Hematopoietic multipotent progenitor cell treated with erythropoietin and hydrocortisone succinate and interleukin-3 and kit ligand, for 6 days (in vitro differentiated cells): ENCODE results near the gene SH3PXD2A.
A peak's percentile ranks its signal among the peaks of the same experiment; 100 is the strongest.

Source experiments
- DNase-seq: peaks from one replicate; pipeline ENCODE4 v3.0.0-alpha.2; 2015

The SH3PXD2A gene

DNA sequence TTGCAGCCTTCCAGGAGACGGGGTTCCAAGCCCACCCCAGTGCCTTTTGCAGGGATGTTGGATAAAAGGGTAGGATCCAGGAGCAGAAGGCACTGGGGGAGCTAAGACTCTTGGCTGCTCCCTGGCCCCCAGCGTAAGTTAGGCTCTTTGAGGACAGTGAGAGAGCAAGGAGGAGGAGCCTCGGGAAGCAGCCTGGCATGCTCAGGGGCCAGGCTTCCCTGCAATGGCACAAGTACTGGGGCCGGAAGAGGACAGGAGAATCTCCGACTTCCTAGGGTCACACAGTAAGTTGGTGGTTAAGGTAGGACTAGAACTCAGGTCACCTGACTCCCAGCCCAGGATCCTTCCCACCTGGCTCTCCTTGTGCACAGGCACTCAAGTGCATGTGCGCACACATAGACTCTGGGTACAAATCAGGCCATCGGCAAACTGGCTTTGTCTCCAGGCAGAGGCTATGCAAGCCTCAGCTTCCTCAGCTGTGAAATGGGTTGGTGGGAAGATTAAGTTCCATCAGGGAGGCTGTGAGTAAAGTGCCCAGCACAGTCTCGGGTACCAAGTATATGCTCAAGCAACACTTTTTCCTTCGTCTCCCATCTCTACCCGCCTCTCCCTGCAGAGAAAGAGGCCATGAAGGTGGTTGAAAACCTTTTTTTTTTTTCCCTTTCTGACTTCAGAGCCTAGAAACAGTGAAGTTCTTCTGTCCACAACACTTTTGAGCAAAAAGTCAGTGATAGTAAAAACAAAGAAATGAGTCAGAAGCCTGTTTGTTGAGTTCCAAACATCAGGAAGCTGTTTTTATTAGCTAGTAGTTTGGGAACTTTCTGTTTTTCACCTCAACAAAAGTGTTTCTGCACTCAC lies 282.8 kb downstream of the SH3PXD2A start:
- DNase-seq: no peak

DNA sequence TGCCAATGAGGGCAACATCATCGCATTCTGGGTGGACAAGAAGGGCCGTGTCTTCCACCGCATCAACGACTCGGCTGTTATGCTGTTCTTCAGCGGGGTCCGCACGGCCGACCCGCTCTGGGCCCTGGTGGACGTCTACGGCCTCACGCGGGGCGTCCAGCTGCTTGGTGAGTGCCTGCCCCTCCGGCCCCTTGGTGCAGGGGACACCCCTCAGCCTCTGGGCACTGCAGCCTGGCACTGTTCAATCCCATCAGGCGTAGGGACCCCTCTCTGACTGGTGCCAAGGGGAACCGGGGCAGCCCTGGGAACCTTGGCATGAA lies 283.8 kb downstream of the SH3PXD2A start:
- DNase-seq: no peak

DNA sequence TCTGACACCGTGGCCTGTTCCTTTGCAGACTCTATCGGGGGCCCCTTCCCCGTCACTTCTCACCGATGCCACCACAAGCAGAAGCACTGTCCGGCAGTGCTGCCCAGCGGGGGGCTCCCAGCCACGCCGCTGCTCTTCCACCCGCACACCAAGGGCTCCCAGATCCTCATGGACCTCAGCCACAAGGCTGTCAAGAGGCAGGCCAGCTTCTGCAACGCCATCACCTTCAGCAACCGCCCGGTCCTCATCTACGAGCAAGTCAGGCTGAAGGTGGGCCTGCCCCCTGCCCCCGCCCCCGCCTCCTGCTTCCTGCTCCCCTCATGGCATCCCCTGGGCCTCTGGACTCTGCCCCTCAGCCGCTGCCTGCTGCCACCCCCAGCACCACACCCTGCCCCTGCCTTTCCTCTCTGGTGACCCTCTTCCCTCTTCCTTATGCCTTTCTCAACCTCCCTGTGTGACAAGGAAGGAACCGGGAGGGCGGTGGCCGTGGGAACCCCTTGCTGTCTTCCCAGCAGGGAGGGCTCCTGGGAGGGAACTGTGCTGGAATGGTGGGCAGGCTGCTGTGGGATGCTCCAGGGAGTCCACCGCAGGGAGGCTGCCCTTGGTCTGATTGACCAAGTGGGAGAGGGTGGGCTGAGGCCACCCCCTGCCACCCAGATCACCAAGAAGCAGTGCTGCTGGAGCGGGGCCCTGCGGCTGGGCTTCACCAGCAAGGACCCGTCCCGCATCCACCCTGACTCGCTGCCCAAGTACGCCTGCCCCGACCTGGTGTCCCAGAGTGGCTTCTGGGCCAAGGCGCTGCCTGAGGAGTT lies 284.3 kb downstream of the SH3PXD2A start:
- DNase-seq: no peak

DNA sequence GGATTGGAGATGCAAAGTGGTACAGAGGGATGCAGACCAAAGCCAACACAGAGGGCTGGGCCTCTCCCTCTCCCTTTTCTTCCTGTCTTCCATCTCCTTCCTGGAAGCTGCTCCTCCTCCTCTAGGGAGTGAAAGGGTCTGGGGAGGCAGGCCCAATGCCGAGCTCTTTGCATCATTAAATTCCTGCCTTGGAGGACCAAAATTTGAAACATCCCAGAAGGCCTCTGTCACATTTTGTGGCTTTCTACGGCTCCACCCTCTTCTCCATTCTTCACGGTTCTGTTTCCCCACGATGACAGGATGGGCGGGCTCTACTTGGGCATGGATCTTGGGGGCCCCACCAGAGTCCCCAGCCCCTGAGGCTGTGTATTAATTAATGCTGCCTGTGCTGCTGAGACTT lies 285.5 kb downstream of the SH3PXD2A start:
- DNase-seq: no peak

DNA sequence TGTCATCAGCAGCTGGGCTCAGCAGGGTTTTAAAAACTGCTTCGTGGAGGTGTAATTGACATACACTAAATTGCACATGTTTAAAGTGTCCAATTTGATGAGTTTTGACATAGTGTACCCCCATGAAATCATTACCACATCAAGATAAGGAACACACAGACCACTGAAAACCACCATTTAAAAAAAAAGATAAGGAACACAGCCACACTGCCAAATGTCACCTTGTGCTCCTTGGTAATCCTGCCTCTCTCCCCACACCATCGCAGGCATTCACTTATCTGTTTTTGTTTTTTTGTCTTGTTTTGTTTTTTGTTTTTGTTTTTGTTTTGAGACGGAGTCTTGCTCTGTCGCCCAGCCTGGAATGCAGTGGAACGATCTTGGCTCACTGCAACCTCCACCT lies 286.9 kb downstream of the SH3PXD2A start:
- no peak for DNase-seq

DNA sequence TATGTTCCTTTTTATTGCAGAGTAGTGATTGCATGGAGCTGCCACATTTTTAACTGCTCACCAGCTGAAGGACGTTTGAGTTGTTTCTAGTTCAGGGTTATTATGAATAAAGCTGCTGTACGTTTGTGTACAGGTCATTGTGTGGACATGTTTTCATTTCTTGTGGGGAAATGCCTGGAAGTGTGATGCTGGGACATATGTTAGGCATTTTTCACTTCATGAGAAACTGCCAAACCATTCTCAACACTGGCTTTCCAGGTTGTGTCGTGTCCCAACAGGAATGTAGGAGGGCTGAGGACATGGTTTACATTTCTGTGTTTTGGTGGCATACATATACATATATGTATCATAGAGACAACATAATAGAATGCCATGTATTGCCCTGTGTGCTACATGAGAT lies 288.8 kb downstream of the SH3PXD2A start:
- DNase-seq: no peak

DNA sequence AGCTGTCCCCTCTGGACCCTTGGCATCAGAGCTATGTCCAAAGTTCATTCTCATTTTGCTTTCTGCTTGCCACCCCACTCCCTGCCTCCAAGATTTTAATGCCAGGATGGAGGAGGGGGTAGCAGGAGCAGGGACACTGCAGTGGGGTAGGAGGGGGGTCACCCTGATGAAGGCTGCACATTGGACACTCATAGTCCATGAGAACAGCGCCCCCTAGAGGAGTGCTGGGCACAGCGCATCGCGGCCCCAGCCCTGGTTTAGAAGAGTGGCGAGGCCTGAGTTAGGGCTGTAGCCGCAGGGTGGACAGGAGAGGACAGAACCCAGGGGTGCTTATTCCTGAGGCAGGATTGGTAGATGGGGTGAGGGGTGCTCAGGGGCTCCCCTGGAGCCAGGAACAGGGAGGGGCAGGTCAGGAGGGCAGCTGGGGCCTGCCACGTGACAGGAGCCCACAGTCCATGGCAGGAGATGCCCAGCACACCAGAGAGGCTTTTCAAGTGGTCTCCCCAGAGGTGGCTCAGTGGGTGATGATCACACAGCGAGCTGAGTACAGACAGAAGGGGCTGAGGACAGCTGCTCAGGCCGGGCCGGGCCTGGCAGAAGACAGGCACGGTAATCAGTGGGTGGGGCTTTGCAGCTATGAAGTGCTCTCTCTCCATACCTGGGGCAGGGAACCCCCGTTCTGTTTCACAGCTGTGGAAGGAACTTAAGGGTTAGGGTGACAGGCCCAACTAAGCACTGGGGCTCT lies 290.4 kb downstream of the SH3PXD2A start:
- DNase-seq: peak; percentile 67

DNA sequence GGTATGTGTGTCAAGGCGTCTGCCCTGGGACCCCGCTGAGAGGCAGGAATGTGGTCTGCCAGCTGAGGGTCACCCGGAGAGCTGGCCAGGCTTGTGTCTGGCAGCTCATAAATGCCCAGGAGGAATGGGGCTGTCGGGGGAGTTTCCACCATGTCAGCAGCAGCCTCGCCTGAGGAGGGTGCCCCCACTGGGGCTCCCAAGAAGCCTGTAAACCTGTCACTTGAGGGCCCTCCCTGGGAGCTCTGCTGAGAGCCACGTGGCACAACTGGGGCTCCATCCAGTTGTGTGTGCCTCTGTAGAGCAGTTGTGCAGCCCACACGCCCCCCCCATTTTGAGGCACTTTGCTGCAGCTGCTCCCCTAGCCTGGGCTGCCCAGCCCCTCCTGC lies 291.3 kb downstream of the SH3PXD2A start:
- no peak for DNase-seq

DNA sequence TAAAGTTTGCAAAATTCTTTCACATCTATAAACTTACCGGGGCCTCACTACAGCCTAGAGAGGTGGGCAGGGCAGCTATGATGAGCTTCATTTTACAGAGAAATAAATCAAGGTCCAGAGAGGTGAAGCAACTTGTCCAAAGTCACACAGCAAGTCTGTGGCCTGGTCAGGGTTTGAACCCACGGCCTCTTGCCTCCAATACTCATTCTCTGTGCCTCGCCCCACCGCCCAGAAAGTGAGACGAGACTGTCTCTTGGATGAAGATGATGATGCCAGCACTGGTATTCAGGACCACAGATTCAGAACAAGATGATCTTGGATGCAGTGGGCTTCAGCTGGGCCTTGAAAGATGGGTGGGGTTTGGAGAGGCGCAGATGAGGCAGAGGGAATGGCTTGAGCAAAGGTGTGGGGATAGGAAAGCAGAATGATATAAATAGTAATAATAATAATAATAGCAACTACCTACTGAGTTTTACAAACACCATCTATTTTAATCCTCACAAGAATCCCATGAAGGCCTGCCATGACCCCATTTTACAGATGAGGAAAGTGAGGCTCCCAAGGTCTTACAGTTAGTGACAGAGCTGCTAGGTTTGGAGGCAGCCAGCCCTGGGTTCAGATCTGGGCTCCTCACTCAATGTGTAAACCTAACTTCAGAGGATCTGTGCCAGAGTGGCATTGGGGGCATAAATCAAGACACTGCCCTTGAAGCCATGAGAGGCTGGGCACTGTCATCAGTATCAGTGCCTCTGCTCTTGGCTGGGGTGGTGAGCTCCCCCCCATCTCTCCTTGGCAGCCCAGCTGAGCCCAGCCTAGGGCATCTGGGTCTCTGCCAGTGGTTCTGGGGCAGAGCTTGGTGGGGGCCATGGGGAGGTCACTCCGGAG lies 291.9 kb downstream of the SH3PXD2A start:
- no peak for DNase-seq

DNA sequence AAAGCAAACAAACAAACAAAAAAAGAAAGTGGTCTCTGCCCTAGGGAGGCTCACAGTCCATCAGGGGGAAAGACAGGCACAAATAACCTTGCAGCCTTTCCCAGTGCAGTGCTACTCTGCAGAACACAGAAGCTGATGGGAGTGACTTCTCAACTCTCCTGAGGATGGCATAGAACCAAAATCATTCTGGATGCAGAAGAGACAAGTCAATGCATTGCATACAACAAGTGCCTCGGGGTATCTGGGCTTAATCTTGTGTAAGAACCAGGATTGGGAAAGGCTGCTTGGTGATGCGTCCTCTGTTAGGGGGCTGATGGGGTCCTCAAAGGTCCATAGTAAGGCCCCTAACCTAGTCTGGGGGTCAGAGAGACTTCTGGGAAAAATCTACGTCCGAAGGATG lies 293.0 kb downstream of the SH3PXD2A start:
- no peak for DNase-seq

DNA sequence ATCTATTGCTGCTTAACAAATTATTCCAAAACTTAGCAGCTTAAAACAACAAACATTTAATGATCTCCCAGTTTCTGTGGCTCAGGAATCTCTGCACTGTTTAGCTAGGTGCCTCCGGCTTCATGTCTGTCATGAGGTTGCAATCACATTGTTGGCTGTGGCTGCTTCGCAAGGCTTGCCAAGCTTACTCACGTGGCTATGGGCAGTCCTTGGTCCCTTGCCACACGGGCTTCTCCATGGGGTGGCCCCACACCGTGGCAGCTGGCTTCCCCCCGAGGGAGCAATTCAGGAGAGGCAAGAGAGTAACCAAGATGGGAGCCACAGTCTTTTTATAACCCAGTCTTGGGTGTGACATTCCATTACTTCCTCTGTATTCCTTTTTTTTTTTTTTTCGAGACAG lies 294.5 kb downstream of the SH3PXD2A start:
- no peak for DNase-seq

DNA sequence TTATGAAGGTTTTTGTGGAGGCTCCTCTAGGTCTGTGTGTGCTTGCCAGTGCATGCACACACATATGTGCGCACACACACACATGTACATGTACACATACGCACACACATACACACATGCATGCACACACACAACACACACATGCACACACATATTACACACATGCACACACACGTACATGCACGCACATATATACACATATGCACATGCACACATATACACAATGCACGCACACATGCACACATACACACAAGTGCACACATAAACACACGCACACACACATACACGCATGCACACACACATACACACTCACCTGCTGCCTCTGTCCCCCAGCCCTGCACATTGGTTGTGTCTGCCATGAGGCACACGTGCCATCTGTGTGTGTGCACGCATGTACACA lies 295.6 kb downstream of the SH3PXD2A start:
- DNase-seq: no peak

DNA sequence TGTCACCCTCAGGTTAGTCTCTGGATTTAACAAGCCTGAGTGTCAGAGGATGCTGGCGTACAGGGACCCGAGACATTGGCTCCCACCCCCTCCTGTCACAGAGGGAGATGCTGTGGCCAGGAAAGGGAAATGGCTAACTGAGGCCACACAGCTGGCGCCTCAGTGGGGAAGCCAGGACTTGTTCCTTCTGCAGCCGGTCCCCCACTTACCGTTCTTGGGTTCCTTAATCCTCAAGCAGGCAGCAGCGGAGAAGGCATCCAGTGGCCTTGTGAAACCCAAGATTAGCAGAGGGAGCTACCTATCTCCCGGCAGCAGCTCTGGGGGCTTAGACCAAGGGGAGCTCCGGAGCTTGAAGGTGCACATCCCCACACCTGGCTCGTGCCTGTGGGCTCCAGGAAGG lies 296.5 kb downstream of the SH3PXD2A start:
- DNase-seq: no peak

DNA sequence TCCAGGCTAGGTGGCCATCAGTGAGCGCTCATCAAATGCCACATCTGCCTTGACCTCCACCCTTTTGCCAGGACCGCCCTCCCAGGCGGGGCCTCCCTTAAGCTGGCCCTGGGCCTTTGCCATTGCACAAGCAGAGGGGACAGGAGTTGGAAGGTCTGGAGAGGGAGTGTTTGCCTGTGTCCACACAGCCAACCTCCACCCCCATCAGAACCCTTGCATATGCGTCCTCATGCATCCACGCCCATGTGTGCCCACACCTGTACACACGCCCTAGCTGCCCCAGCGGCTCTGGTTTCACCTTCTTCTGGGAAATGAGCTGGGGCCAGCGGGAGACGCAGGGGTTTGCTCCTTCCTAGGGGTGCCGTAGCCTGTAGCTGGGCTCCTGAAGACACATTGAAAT lies 297.9 kb downstream of the SH3PXD2A start:
- no peak for DNase-seq

DNA sequence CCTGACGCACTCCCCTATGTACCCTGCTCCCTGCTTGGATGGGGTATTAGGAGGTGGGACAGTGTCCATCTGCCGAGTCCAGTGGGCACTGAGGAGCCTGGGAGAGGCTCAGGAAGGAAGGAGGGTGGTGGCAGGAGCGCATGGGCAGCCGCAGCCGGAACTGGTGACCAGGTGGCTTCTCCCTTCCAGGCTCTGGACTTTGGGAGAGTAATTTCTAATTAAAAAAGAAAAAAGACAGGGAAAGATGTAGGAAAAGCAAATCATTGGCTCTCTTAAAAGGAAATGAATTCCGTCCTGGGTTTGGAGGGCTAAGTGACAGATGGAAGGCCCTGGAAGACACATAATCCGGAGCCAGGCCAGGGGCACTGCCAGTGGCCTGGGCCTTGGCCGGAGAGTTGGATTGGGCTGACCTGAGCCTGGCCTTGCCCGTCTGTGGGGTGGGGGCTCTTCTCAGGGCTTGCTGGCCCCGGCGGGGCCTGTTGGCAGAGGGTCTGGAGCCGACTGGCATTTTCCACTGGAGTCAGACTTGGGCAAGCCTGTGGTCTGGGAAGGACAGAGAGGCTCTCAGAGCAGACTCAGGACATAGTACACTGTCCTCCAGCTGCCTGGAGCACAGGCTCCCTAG lies 298.9 kb downstream of the SH3PXD2A start:
- no peak for DNase-seq

DNA sequence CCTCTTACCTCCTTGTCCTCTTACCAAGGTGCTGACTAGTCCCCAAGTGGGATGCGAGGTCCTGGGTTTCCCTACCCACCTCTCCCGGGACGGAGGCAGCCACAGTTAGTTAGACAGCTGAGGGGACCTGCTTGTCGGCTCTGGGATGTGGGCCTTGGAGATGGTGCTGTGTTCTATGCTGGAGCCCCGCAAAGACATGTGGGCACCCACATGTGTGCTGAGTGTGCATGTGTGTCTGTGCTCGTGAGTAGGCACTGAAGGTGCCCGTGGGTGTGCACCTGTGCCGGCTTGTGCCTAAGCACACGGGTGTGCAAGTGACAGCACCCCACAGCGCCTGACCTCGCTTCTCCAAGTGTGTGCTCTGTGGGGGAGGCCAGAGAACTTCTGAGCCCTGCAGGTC lies 299.7 kb downstream of the SH3PXD2A start:
- DNase-seq: no peak

DNA sequence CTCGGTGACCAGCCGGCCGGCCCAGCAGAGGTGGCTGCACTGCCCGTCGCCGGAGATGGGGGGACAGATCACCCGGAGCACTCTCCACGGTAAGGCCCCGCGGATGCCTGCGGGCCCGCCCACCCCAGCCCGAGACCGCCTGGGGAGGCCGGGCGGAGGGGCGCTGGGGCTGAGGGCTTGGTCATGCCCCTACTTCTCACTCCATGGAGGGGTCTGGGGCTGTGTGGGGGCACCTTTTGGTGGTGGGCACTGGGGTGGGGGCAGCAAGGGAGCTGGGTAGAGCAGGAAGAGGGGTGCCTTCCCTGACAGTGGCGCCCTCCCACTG lies 300.1 kb downstream of the SH3PXD2A start:
- no peak for DNase-seq

DNA sequence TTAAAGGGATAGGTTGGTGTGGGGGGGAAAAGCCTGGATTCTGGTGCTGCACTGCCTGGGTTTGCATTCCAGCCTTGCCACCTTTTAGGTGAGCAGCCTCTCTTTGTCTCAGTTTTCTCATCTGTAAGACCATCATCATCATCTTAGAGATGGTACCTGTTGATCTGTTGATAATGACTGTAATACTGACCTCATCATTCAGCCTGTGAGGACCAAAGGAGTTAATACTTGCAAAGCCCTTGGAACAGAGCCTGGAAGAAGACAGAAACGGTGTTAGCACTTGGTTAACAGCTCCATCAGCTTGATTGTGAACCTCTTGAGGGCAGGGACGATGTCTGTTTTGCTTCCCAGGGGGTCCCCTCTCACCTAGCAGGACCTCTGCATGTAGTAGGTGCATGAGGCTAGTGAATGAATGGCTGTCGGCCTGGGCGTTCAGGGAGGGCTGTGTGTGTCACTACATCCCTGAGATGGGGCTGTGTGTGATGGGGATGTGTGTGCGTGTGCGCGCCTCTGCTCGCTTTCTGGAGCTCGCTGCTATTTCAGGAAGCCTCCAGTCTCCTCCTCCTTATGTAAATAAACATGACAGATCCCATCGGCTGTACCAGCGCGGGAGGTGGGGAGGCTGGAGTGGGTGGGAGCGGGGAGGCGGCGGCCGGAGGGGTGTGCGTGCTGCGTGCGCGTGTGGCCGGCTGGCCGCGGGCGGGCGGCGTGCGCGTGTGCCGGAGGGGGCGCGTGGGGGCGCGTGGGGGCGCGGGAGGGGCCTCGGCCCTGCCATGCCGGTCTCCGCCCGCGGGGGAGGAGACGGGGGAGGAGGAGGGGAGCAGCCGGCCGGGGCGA lies 300.7 kb downstream of the SH3PXD2A start:
- peak; percentile 62 for DNase-seq

DNA sequence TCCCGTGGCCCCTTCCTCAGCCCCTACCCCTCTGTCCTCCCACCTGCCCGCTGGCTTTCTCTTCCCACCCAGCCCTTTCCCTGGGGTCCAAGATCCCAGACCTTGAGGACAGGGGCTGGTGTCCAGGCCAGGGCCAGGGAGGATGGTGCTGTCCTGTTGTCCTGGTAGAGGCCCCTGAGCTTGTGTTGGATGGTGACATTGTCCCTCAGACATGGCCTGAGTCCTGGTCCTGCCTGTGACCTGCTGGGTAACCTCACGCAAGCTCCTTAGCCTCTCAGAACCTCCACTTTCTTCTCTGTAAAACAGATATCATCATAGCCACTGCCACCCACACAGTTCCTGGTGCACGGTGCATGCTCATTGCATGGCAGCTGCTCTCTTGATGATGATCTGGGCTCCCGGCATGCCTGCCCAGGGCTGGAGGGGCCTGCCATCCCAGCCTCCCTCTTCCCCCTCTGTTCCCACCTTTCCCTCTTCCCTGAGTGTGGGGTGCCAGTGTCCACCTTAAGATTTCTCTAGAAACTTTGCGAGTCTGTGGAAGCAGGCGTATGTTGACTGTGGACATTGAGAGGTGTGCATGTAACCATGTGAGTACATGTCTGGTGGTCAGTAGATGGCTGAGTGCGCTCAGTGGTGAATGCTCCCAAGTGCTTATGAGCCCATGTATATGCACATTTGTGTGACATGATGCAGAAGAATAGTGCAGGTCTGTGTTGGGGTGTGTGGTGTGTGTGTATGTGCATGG lies 301.5 kb downstream of the SH3PXD2A start:
- DNase-seq: no peak

DNA sequence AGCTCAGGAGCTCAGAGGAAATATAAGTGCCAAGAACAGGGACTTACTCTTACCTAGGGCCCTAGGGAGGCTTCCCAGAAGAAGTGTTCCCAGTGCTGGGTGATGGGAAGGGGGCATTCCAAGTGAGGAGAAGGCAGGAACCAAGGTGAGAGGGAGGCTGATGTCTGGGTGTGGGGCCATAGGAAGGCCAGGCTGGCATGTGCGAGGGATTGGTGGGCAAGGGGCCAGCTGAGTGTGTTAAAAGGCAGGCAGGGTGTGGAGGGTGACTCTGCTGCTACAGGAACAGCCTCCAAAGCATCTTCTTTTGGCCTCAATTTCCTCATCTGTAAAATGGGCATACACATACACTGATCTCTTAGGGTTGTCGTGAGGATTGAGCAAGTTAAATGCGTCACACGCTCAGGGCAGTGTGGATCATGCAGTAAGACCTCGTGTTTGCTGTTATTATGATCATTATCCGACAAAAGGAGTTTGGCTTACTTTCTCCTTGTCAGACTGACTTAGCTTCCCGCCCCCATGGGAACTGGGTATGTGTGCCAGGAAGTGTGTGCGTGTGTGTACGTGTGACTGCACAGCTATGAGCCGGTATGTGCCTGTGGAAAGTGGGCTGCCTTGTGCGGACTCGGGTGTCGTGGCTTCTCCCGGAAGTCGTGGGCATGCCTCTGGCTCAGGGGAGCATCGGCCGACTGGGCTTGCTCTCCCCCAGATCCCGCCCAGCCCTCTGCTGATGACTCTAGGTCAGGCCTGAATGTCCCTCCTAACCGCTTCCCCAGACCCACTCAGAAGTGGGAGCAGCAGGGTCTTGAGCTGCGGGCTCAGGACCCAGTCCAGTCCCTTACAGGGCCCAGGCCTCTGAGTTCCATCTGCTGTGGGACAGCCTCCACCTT lies 302.3 kb downstream of the SH3PXD2A start:
- DNase-seq: no peak
